GM12865 (cell line): Measurements from ENCODE around the gene RUSC1.
"Not testable (repeated sequence)": the region's sequence is repeated elsewhere in the genome, so short reads cannot be mapped to it uniquely, and the experiment has no call there.

Experiments used
- DNase-seq: peaks from one replicate; pipeline ENCODE4 v3.0.0; 2010; ENCODE audit warnings: low read depth
- H3K4me3 ChIP-seq: 2 replicates; pipeline ENCODE4 v1.5.1; 2011; ENCODE audit warnings: mild to moderate bottlenecking, low read depth, low read length, control low read depth
- CTCF ChIP-seq: IDR thresholded peaks from 2 replicates; pipeline ENCODE4 v1.5.1; 2011; ENCODE audit warnings: low read length, control low read depth, low read depth, inconsistent platforms; ENCODE audit not compliant: insufficient read depth; ENCODE audit errors: missing control alignments

RUSC1 gene

GRCh38 chr1:155285631-155286044 lies 35.1 kb upstream of the RUSC1 start:
- no peak for DNase-seq
- no peak overlapping the region for H3K4me3 ChIP-seq
- TF ChIP-seq CTCF: no peak

- no peak overlapping the region for H3K4me3 ChIP-seq
- TF ChIP-seq CTCF: no peak
- no peak for DNase-seq
Measured at GRCh38 chr1:155286544-155286943, 34.1 kb upstream of the RUSC1 start.

DNA sequence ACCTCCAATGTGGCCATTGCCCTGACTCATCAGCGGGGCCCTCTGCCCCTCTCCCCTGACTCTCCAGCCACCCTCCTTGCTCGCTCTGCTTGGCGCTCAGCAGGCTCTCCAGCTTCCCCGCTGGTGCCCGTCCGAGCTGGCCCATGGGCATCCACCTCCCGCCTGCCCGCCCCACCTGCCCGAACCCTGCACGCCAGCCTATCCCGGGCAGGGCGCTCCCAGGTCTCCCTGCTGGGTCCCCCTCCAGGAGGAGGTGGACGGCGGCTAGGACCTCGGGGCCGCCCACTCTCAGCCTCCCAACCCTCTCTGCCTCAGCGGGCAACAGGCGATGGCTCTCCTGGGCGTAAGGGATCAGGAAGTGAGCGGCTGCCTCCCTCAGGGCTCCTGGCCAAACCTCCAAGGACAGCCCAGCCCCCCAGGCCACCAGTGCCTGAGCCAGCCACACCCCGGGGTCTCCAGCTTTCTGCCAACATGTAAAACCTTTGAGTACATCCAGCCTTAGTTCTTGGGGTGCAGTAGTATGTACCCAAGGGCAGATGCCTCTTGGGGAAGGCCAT lies 32.6 kb upstream of the RUSC1 start:
- no peak for DNase-seq
- TF ChIP-seq CTCF: no peak
- no peak overlapping the region for H3K4me3 ChIP-seq

DNA sequence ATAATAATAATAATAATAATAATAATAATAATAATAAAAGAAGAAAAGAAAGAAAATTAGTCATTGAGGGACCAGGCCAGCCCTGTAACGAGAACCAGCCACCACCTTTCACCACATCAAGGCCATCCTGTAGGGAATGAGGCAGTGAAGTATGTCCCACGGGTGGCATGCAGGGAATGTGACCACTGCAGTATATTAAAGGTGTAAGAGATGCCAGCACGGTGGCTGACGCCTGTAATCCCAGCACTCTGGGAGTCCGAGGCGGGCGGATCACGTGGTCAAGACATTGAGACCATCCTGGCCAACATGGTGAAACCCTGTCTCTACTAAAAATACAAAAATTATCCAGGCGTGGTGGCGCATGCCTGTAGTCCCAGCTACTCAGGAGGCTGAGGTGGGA lies 29.7 kb upstream of the RUSC1 start:
- H3K4me3 ChIP-seq: not testable (repeated sequence)

GRCh38 chr1:155293086-155293749 lies 27.5 kb upstream of the RUSC1 start:
- DNase-seq: no peak
- H3K4me3 ChIP-seq: no peak overlapping the region
- no peak for TF ChIP-seq CTCF

More for the DNA sequence above, 29.7 kb upstream of the RUSC1 start:
- DNase-seq: not testable (repeated sequence)

DNA sequence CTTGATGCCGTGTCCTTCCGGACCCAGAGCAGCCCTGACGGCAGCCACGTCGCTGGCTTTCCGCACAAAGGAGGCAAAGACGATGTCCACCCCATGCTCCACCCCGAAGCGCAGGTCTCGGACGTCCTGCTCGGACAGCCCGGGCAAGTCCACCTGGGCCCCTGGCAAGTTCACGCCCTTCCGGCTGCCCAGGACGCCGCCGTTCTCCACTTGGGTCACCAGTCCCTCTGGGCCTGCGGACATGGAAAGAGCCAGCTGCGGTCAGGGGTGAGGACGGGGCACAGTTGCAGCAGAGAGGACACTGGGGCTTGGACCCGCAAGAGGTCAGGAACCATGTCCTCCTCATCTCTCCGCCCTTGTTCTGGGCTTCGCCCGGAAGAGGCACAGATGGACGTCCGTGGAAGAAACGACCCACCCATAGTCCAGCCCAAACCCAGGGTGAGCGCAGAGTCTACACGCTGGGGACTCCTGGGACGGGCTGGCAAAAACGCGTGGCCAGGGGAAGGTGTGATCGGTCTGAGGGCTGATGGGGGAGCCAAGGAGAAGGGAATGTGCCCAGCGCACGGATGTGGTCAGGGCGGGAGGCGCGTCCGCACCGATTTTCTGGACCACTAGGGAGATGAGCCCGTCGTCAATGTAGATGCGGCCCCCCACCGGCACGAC lies 26.0 kb upstream of the RUSC1 start:
- no peak for TF ChIP-seq CTCF
- DNase-seq: no peak
- H3K4me3 ChIP-seq: no peak overlapping the region

DNA sequence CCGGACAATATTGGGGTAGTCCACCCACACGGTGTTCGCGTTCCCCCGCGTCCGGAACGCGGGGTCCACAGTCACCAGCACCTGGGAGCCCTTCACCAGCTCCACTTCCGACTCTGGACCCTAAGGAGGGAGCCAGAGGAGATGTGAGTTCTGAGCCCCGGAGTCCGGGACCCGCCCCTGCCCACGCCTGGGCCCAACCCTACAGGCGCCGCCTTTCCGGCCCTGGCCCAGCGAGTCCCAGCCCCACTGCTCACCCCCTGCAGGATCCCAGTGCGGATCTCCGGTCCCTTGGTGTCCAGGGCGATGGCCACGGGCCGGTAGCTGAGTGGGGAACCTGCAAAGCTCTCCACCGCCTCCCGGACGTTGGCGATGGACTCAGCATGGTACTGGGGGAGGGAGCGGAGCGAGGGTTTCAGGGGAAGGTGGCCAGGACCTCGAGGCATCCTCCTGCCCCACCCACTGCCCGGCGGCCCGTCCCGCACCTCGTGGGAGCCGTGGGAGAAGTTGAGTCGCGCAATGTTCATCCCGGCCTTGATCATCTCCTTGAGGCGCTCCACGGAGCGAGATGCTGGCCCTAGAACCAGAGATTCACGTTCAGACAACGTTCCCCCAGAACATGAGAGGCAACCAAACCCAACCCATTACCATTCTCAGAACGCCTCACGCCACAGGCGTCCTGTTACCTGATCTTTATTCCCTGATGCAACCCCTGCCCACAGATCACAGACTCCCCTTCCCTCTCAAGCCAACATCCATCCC lies 25.3 kb upstream of the RUSC1 start:
- TF ChIP-seq CTCF: no peak

More for the DNA sequence above, 25.3 kb upstream of the RUSC1 start:
- H3K4me3 ChIP-seq: no peak overlapping the region
- no peak for DNase-seq
